ENCODE results near the gene KMT5B. TPM values are rescaled to one million over a fixed set of nuclear protein-coding genes. Genes with fewer than 3 reads are reported as not detected.

KMT5B gene
- total RNA-seq, 1 donor from 2014 or later = 43.7 TPM

GRCh38 chr11:68211546-68211945 lies 1.6 kb downstream of the KMT5B start:
- Mint-ChIP-seq H3K4me3 (peak overlapping the region; percentile 89), H3K27me3 (ENCODE audit: low read depth) (peaks cover 22% of the 10 kb centered on the region)
- DNase-seq (ENCODE audit: low read depth, low spot score) = no peak

GRCh38 chr11:68206211-68206610 lies 6.9 kb downstream of the KMT5B start:
- DNase-seq (ENCODE audit: low read depth, low spot score) = no peak
- no peak overlapping the region for H3K27ac Mint-ChIP-seq (ENCODE audit: unreplicated experiment)
- H3K27me3 Mint-ChIP-seq (ENCODE audit: low read depth) = no peaks in the 10 kb centered on the region

More at GRCh38 chr11:68211546-68211945, 1.6 kb downstream of the KMT5B start:
- H3K36me3 Mint-ChIP-seq (ENCODE audit: low read depth) = no peaks in the 10 kb centered on the region
- no peaks in the 10 kb centered on the region for H3K9me3 Mint-ChIP-seq
- TF ChIP-seq CTCF (conservative IDR thresholded peaks at IDR 0.05) = no peak
- H3K27ac Mint-ChIP-seq (ENCODE audit: unreplicated experiment) = peak overlapping the region; percentile 5
- peaks cover 52% of the 10 kb centered on the region for H3K4me1 Mint-ChIP-seq

GRCh38 chr11:68204402-68204801 lies 8.7 kb downstream of the KMT5B start:
- no peaks in the 10 kb centered on the region for H3K36me3 Mint-ChIP-seq (ENCODE audit: low read depth)
- H3K27me3 Mint-ChIP-seq (ENCODE audit: low read depth) = no peaks in the 10 kb centered on the region
- peaks cover 41% of the 10 kb centered on the region for H3K4me1 Mint-ChIP-seq

More at GRCh38 chr11:68206211-68206610, 6.9 kb downstream of the KMT5B start:
- Mint-ChIP-seq H3K36me3 (ENCODE audit: low read depth) (no peaks in the 10 kb centered on the region), H3K4me3 (peak overlapping the region; percentile 52), H3K9me3 (no peaks in the 10 kb centered on the region), H3K4me1 (peaks cover 38% of the 10 kb centered on the region)
- TF ChIP-seq CTCF (conservative IDR thresholded peaks at IDR 0.05) = peak; percentile 83

GRCh38 chr11:68202165-68202564 lies 10.9 kb downstream of the KMT5B start:
- no peaks in the 10 kb centered on the region for H3K27me3 Mint-ChIP-seq (ENCODE audit: low read depth)
- H3K27ac Mint-ChIP-seq (ENCODE audit: unreplicated experiment) = no peak overlapping the region
- no peaks in the 10 kb centered on the region for H3K9me3 Mint-ChIP-seq
- no peak overlapping the region for H3K4me3 Mint-ChIP-seq
- no peak for TF ChIP-seq CTCF (conservative IDR thresholded peaks at IDR 0.05)
- H3K4me1 Mint-ChIP-seq = peaks cover 41% of the 10 kb centered on the region
- H3K36me3 Mint-ChIP-seq (ENCODE audit: low read depth) = no peaks in the 10 kb centered on the region
- no peak for DNase-seq (ENCODE audit: low read depth, low spot score)

More at GRCh38 chr11:68204402-68204801, 8.7 kb downstream of the KMT5B start:
- no peak for TF ChIP-seq CTCF (conservative IDR thresholded peaks at IDR 0.05)
- no peak for DNase-seq (ENCODE audit: low read depth, low spot score)
- H3K9me3 Mint-ChIP-seq = no peaks in the 10 kb centered on the region
- H3K4me3 Mint-ChIP-seq = no peak overlapping the region
- no peak overlapping the region for H3K27ac Mint-ChIP-seq (ENCODE audit: unreplicated experiment)

- Mint-ChIP-seq H3K27ac (ENCODE audit: unreplicated experiment) (no peak overlapping the region), H3K9me3 (no peaks in the 10 kb centered on the region)
- TF ChIP-seq CTCF (conservative IDR thresholded peaks at IDR 0.05) = no peak
Observed at GRCh38 chr11:68201492-68201891, 11.6 kb downstream of the KMT5B start.

More at GRCh38 chr11:68201492-68201891, 11.6 kb downstream of the KMT5B start:
- DNase-seq (ENCODE audit: low read depth, low spot score) = no peak
- H3K4me3 Mint-ChIP-seq = no peak overlapping the region
- H3K27me3 Mint-ChIP-seq (ENCODE audit: low read depth) = no peaks in the 10 kb centered on the region
- H3K4me1 Mint-ChIP-seq = peaks cover 39% of the 10 kb centered on the region
- no peaks in the 10 kb centered on the region for H3K36me3 Mint-ChIP-seq (ENCODE audit: low read depth)
